HG02970 (cell line): ENCODE data around the gene JAZF1.

ENCODE experiments used
- ATAC-seq: cut with Tn5 transposase; IDR thresholded peaks from one replicate; pipeline ENCODE4 v1.9.1; 2021; ENCODE audit warnings: mild to moderate bottlenecking, moderate library complexity, moderate number of reproducible peaks; ENCODE audit not compliant: unreplicated experiment, low FRiP score

Gene JAZF1

DNA sequence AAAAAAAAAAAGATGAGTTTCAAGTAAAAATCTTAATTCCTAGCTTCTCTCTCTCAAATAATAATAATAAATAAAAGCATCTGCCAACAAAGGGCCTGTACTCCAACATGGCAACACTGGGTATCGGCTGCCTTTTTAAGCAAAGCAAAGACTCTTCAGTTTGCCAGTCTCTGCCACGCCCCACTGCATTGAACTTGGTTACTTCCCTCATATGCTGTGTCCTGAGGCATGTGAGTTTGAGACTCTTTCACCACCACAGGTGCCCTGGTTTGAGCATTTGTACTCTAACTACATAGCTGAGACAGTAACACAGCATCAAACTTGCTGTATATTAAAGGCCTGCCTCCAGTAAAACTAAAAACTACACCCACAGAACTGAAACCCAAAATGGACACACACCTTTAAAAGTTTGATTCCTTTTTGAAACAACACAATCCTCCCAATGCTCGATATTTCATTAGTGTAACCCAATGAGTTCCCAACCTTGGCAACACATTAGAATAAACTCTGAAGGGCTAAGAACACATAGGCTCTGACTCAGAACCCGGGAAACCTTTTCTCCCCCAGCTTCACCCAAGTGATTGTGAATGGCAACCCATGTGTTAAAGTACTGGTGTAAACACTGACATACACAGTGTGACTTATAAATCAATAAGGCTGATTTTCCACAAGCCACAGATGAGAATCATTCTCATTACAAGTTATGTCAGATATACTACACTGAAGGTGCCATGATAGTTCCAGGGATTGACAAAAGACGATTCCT lies 12.0 kb downstream of the JAZF1 start:
- ATAC-seq: no peak

DNA sequence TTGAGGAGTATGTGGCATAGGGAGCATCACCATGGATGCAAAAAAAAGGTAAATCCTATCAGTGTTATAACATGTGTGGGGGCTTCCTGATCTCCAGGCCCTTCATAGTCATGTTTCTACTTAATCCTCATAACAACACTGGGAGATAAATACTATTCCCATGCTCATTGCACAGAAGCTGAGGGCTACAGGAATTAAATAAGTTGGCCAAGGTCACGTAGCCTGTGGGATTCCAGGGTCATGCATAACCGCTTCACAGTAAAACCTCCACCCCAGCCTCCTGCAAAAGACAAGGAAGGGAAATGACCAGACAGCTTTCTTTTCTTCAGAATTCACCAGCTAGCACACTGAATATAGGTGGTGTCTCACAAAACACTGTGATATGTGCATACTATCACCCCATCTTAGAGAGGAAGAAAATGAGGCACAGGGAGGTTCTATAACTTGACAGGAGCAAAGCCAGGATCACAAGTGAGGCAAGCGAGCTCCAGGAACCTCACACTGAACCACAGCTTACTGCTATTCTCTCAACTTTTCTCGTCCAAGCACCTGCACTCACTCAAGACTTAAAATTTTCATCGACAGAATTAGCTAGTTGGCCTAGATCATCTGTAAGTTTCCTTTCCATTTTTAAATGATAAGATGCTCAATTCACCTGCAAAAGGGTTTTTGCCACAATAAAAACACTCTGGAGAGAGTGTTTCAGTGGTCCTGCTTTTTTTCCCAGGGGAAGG lies 13.4 kb downstream of the JAZF1 start:
- ATAC-seq: no peak

DNA sequence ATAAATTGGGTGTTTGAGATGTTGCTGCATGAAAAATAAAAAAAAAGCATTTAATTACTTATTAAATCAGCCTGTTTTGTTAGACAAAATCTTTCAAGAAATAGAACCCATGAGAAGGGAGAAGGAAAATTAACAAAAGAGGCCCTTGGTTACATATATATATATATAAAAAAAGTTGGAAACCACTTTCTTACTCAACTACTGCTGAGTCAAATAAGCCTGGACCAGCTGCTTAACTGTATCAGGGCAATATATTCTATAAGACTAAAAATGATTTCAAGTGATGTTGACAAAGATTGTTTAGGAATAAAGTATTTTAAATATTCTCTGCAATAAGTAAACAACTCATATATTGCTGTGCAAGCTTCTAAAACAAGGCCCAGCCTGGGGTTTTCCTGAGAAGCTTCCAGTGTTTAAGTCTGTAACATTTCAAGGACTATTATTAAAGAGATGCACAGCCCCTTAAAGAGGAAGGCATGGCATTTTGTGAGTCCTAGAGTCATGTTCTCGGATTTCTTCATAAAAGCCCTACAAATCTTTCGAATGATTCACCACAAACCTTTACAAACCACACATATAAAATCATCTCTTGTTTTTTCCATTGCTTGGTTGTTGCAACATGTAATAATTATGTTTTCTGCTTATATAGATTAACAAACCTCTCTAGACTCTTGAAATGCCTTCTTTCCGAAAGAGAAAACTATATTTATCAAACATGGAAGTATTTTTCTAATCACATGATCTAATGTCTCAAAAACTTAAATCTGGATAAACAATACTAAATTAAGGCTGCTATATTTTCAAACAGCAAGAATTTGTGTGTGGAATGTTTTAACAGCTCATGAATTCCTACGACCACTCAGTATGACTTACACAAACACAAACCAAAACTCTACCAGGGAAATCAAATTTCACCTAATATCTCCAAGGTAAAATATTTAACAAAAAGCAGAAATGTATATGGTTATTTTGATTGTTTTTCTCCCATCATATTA lies 14.3 kb downstream of the JAZF1 start:
- ATAC-seq: no peak

DNA sequence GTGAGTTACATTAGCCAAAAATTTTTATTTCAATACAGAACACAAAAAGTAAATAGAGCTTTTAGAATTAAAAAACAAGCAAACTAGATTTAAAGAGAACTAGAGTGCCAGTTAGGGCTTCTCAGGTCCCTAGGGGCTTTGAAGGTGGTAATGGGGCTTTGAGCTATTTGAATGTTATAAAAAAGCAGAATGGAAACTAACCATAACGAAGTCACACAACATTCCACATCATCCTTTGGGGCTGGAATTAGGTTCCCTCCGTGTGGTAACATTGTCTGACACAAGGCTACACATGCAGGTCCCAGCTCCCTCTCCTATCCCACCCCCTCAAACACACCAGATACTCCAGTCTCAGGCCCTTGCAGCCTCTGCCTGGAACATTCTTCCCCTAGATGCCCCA lies 15.3 kb downstream of the JAZF1 start:
- ATAC-seq: no peak

DNA sequence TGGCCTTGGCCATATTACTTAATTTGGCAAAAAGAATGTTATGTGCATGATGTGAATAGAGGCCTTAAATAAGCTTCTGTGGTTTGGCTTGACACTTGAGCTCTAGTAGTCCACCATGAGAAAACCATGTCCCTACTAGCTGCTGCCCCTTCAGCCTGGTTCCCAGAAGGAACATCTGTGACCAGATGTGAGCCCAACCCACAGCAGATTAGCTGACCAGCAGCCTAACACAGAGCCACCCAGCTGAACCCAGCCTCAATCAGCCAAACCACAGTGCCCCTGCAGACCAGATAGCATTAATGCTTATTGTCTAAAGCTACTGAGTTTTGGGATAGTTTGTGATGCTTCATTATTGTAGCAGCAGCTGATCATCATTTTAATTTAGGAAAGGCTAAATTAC lies 16.6 kb downstream of the JAZF1 start:
- ATAC-seq: no peak

DNA sequence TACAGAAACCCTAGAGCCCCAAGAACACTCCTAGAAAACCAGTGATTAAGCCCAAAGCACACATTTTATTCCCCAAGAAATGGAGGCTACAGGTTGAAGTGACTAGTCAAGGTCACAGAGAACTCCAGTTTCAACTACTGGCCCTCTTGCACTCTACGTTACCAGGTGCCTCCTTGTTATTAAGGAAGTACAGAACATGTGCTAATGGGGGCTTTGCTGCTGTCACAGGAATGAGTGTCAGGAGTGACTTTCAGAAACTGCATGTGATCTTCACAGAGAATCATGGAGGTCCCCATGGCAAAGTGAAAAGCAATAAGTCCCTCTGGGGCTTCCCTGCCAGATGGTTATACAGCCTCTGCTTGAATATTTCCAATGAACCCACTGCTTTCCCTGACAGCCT lies 19.3 kb downstream of the JAZF1 start:
- ATAC-seq: no peak

DNA sequence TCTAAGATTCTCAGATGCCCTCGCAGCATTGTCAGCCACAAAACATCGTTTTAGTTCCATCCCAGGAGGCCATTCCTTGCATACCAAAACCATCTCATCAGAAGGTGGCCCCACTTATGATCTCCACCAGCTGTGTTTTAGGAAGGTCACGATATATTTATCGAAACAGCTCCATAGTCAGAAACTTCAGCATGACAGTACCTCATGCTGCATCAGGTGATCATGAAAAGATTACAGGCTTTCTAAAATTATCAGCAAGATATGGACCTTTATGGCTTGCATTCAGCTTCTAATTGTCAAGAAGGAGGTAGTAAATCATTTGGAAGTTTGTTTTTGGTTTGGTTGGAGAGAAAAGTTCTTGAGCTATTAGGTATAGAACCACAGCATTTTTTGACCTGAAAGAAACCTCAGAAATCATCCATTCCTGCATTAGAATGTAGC lies 20.0 kb downstream of the JAZF1 start:
- ATAC-seq: no peak

DNA sequence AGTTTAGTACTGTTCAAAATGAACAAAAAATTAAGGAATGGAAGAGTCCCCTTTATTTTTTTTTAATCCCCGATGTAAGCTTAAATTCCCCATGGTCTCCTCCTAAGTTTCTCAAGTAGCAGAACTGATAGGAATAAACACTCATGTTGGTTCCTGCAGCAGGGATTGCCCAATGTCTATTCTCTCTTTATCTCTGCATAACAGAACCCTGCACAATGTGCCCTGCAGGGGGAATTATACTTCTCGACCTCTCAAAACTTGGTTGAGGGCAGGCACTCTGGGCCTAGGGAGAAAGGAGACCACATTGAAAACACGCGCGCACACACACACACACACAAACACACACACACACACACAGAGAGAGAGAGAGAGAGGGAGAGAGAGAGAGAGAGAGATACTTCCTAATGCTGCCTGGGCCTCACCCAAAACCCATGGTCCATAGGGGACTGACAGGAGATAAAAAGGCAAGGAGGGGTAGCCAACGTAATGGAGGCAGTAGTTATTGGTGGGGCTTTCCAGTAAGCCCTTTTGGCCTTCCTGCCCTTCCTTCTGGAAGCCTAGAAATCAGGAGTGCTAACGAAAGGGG lies 22.7 kb downstream of the JAZF1 start:
- no peak for ATAC-seq

DNA sequence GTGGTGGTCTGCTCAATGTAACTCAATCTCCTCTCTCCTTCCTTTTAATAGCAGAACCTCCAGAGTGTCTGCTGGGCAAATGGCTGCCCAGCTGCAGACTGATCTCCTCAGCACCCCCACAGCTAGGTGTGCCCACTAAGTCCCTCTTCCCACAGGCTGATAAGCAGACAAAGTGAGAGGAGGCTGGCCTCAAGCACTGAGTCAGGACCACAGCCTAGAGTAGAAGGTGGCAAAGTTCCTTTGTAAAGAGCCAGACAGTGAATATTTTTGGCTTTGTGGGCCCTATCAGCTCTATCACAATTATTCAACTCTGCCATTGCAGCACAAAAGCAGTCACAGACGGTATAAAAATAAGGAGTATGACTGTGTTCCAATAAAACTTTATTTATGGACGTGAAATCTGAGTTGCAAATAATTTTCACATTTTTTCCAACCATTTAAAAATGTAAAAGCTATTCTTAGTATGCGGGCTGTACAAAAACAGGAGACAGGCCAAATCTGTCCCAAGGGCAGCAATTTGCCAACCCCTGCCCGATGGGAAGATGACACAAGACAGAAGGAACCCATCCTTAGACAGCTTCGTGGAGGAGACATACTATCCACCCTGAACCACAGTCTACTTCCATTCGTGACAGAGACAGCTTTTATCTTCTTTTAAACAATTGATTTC lies 23.4 kb downstream of the JAZF1 start:
- no peak for ATAC-seq

DNA sequence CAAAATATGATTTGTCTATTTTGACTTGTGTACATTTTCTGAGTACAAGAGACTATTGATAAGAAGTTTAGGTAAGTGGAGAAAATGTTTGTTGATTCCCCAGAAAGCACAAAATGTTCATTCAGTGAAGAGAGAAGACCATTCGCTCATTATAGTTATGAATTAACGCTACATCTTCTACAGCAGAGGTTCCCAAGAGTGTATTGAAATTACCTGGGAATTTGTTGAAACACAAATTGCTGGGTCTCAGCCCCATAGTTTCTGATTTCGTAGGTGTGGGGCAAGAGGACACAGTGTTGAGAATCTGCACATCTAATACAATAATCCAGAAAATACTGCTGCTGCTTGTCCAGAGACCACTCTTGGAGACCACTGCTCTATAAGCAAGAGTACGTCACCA lies 24.2 kb downstream of the JAZF1 start:
- ATAC-seq: no peak

DNA sequence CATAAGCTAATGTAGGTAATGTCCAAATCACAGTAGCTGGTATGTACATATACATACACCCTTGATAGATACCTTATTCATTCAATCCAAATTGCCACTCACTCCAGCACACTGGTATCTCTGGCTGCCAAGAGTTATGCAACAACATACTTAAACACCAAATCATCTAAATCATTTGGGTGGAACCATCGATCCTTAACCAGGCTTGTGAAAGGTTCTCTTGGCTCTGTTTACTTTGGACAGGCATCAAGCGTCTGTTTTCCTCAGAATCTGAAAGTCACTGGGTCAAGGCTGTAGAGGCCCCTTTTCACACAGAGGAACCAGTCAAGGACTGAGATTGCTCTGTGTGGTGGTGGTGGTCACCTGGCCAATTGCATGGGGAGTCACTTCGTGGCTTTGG lies 24.6 kb downstream of the JAZF1 start:
- no peak for ATAC-seq

DNA sequence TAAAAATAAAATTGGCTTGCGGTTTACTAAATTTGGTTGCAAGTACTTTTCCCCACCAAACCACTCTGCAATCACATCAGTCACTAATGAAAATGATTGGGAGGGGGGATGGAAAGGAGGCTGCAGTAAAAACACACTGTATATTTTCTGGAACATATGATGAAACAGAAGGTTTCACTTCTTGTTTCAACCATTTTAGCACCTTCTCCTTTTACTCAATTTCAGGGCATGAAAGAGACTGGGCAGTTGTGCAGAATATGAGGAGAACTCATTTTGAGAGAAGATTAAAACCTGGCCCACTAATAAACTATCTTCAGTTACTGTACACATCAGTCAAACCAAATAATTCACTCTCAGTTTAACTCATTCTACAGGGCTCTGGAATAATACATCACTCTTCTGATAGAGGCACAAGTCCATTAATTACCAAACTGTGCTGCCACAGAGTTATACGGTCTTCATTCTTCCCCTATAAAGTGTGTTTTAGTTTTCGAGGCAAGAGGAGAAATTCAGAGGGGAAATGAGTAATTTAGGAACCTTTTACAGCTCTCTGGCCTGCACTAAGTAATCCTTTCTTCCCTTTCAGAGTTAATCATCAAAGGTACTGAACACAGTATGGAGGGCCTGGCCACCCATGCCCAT lies 25.5 kb downstream of the JAZF1 start:
- ATAC-seq: peak; percentile 65

DNA sequence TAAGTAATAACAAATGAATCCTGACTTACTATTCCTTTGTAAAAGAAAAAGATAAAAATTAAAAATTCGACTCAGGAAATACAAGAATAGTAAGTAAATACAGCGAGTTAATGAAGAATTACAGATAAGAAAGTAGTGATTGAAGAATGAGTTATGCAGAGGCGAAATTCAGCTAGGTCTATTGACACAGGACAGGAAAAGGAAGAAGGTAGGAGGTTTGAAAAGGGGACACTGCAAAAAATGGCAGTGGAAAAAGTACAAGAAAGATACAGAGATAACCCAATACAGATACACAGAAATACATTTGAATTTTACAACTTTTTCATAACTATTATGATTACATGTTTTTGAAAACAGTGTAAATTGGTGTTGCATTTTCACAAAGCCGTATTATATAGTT lies 28.0 kb downstream of the JAZF1 start:
- no peak for ATAC-seq

DNA sequence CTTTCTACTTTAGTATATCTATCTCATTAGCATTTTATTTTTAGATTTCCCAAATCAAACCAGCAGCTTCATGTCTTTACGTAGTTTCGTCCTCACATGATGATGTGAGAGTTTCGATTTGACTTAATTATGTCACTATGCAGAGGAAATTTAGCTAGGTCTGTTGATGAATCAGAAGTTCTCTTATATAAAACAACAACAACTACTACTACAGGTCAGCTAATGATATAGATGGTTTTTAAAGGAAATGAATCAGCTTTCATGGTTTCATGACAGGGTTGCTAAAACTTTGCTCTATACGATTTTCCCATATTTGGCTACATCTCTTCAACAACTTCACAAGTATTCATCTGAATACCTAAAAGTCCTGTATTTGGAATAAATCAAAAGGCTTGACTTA lies 28.6 kb downstream of the JAZF1 start:
- ATAC-seq: no peak

DNA sequence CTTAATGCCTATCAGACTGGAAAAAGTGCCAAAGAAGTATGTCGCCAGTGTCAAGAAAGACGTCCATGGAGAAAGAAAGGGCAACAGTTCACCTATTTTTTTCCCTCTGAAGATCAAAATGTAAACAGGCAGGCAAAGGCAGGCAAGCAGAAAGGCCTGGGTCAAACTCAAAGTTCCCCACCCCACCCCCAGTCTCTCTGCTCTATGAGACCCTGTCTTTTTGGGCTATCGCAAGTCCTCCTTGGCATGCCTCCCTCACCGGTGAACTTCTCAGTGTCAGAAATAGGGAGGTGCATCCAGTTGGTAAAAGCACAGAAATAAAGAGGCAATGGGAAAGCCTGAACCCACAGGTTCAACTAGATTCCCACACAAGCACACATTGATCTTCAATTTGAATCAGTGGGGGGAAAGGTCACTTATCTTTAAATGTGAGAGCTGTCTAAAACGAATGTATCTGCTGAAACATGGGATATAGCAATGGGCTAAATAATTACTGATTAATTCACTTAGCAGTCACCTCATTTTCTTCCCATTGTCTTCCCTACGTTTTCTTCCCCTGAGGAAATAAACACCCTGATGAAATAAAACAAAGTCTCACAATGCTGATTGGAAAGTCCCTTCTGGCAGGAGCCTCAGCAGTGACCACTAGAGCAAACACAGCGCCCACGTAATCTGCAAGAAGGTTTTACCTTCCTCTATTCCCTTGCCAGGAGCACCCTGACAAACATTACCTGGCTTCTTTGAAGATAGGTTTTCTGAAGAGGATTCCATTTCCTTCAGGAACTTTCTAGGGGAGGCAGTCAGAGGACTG lies 31.1 kb downstream of the JAZF1 start:
- no peak for ATAC-seq

DNA sequence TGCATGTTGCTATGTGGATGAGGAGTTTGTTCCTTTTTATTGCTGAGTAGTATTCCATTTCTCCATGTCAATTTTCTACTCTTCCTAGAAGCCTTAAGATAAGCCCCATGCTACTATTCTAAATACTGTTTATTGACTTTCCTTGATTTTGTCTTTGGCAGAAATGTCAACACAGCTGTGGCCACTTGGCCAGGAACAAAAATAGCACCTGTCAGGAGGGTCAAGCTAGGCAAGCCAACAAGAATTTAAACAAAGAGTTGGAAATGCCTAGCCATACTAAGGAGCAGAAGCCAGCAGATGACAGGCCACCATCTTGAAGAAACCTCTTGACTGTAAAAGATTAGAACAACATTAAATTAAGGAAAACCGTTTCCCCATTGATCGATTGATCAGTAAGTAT lies 34.7 kb downstream of the JAZF1 start:
- ATAC-seq: no peak

DNA sequence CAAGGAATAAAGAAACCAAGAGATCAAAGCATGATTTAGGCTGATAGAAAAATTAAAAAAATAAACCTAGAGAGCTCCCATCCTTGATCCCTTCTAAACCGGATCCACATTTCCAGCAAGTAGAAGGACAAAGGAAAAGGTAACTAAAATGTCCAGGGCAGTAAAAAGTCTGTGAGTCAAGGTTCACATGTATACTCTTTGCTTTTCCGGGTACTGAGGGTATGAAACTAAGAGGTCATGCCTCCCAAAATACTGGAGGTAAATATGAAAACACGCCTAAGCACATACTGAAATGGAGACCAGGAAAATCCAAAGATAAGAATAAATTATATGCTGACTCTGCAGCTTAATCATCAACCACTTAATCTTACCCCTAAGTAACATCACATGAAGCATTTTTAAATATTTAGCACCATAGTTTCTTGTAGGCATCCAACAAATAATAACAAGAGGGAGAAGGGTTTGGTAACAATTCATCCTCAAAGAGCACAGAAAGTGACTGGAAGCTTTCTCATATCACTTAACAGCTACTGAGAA lies 35.4 kb downstream of the JAZF1 start:
- ATAC-seq: no peak

DNA sequence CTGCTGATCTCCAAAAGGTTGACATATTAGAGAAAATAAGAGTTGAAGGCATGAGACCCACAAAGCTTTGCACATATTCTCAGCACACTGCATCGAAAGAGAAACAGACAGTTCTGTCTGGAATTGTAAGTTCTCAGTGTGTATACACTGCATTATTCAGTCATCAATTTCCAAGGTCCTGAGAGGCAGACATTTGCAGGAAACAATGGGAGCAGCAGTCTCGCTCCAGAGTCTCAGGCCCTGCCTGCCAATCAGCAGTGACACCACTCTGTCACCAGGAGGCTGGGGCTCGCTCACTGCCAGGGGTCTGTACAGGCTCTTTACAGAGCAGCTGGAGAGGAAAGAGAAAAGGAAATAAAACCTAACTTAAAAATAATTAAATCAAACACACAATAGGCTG lies 36.3 kb downstream of the JAZF1 start:
- ATAC-seq: no peak
